HEK293 (cell line): ENCODE results near the gene SPINK4.

Experiments used
- SP2 ChIP-seq: fragments of 450-650 bp; formaldehyde crosslinking; IDR thresholded peaks from 2 replicates; pipeline ENCODE4 v1.5.1; 2016; ENCODE audit warnings: missing biosample characterization, missing genetic modification characterization
- TRIM28 ChIP-seq: IDR thresholded peaks from 2 replicates; pipeline ENCODE4 v1.6.1; 2011; ENCODE audit warnings: low read length, control low read depth, borderline replicate concordance
- ZFP69B ChIP-seq: fragments of 450-650 bp; formaldehyde crosslinking; IDR thresholded peaks from 2 replicates; pipeline ENCODE4 v1.5.1; 2016; ENCODE audit warnings: missing biosample characterization, missing genetic modification characterization
- ZNF24 ChIP-seq: fragments of 450-650 bp; formaldehyde crosslinking; IDR thresholded peaks from 2 replicates; pipeline ENCODE4 v1.5.1; 2016; ENCODE audit warnings: missing biosample characterization, missing genetic modification characterization
- ZNF510 ChIP-seq: fragments of 450-650 bp; formaldehyde crosslinking; IDR thresholded peaks from 2 replicates; pipeline ENCODE4 v1.5.1; 2018; ENCODE audit warnings: mild to moderate bottlenecking, missing genetic modification characterization, missing biosample characterization; ENCODE audit not compliant: insufficient replicate concordance
- TF ChIP-seq, protein P1 (sequence below): fragments of 450-650 bp; formaldehyde crosslinking; IDR thresholded peaks from 2 replicates; pipeline ENCODE4 v1.5.1; 2016; ENCODE audit warnings: missing biosample characterization, missing genetic modification characterization
- TF ChIP-seq, protein P2 (sequence below): fragments of 450-650 bp; formaldehyde crosslinking; conservative IDR thresholded peaks from 2 replicates; pipeline ENCODE4 v1.5.1; 2016; ENCODE audit warnings: low read depth, missing biosample characterization, missing genetic modification characterization
- TF ChIP-seq, protein P3 (sequence below): fragments of 450-650 bp; formaldehyde crosslinking; IDR thresholded peaks from 2 replicates; pipeline ENCODE4 v1.5.1; 2016; ENCODE audit warnings: missing biosample characterization, missing genetic modification characterization

DNA sequence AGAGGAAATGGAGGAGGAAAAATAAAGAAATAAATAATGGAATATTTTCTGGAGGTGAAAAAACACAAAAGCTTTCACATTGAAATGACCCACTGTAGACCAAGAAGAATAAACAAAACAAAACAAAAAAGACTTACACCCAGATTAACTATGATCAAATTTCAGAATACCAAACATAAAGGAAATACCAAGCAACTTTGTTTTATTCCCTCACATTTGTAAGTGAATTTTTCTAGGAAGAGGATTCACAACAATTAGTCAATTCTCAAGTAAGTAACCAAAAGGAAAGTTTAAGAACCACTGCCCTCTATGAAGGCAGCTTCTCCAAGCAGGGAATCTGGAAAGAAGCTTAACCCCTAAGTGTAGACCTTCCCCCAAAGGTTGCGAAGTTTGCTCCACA, 43.2 kb upstream of the SPINK4 start:
- TF ChIP-seq, protein P1, sequence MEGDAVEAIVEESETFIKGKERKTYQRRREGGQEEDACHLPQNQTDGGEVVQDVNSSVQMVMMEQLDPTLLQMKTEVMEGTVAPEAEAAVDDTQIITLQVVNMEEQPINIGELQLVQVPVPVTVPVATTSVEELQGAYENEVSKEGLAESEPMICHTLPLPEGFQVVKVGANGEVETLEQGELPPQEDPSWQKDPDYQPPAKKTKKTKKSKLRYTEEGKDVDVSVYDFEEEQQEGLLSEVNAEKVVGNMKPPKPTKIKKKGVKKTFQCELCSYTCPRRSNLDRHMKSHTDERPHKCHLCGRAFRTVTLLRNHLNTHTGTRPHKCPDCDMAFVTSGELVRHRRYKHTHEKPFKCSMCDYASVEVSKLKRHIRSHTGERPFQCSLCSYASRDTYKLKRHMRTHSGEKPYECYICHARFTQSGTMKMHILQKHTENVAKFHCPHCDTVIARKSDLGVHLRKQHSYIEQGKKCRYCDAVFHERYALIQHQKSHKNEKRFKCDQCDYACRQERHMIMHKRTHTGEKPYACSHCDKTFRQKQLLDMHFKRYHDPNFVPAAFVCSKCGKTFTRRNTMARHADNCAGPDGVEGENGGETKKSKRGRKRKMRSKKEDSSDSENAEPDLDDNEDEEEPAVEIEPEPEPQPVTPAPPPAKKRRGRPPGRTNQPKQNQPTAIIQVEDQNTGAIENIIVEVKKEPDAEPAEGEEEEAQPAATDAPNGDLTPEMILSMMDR (tag by site-specific recombination) = no peak
- TF ChIP-seq ZNF510 (tag by site-specific recombination) = no peak
- TF ChIP-seq, protein P2, sequence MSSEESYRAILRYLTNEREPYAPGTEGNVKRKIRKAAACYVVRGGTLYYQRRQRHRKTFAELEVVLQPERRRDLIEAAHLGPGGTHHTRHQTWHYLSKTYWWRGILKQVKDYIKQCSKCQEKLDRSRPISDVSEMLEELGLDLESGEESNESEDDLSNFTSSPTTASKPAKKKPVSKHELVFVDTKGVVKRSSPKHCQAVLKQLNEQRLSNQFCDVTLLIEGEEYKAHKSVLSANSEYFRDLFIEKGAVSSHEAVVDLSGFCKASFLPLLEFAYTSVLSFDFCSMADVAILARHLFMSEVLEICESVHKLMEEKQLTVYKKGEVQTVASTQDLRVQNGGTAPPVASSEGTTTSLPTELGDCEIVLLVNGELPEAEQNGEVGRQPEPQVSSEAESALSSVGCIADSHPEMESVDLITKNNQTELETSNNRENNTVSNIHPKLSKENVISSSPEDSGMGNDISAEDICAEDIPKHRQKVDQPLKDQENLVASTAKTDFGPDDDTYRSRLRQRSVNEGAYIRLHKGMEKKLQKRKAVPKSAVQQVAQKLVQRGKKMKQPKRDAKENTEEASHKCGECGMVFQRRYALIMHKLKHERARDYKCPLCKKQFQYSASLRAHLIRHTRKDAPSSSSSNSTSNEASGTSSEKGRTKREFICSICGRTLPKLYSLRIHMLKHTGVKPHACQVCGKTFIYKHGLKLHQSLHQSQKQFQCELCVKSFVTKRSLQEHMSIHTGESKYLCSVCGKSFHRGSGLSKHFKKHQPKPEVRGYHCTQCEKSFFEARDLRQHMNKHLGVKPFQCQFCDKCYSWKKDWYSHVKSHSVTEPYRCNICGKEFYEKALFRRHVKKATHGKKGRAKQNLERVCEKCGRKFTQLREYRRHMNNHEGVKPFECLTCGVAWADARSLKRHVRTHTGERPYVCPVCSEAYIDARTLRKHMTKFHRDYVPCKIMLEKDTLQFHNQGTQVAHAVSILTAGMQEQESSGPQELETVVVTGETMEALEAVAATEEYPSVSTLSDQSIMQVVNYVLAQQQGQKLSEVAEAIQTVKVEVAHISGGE (tag by site-specific recombination) = no peak
- TF ChIP-seq SP2 (tag by site-specific recombination) = no peak
- TF ChIP-seq ZFP69B = no peak
- TF ChIP-seq, protein P3, sequence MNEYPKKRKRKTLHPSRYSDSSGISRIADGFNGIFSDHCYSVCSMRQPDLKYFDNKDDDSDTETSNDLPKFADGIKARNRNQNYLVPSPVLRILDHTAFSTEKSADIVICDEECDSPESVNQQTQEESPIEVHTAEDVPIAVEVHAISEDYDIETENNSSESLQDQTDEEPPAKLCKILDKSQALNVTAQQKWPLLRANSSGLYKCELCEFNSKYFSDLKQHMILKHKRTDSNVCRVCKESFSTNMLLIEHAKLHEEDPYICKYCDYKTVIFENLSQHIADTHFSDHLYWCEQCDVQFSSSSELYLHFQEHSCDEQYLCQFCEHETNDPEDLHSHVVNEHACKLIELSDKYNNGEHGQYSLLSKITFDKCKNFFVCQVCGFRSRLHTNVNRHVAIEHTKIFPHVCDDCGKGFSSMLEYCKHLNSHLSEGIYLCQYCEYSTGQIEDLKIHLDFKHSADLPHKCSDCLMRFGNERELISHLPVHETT = no peak
- TF ChIP-seq TRIM28 = no peak
- no peak for TF ChIP-seq ZNF24 (tag by site-specific recombination)
